Liver (tissue), 9 donors: ENCODE results near the gene PCCB. TPM values are rescaled to one million over a fixed set of nuclear protein-coding genes. Genes with fewer than 3 reads are reported as not detected.

ENCODE experiments used
- DNase-seq: peaks from one replicate; pipeline ENCODE4 v3.0.0-alpha.2; 2017; ENCODE audit warnings: low spot score
- H3K27ac ChIP-seq, 2 donors: one replicate each; pipeline ENCODE4 v1.7.0; 2013; ENCODE audit warnings: inconsistent platforms in 2 of 2, low read length in 2 of 2, control low read depth in 1 of 2, low read depth in 1 of 2, mild to moderate bottlenecking in 1 of 2
- H3K27me3 ChIP-seq, 4 donors: one replicate each; pipeline versions ENCODE4 v1.6.1 to v1.7.0; 2013; ENCODE audit warnings: low read length in 3 of 4, inconsistent platforms in 1 of 4, mild to moderate bottlenecking in 1 of 4, moderate library complexity in 1 of 4; ENCODE audit not compliant: control insufficient read depth in 4 of 4, insufficient read depth in 4 of 4
- H3K36me3 ChIP-seq, 4 donors: one replicate each; pipeline versions ENCODE4 v1.6.1 to v1.7.0; 2013; ENCODE audit warnings: low read length in 3 of 4, mild to moderate bottlenecking in 3 of 4, low read depth in 1 of 4, moderate library complexity in 1 of 4; ENCODE audit not compliant: control insufficient read depth in 4 of 4, insufficient read depth in 3 of 4
- H3K4me1 ChIP-seq, 4 donors: one replicate each; pipeline versions ENCODE4 v1.6.1 to v1.7.0; 2013; ENCODE audit warnings: low read length in 3 of 4, mild to moderate bottlenecking in 3 of 4, moderate library complexity in 1 of 4; ENCODE audit not compliant: control insufficient read depth in 4 of 4, insufficient read depth in 4 of 4
- H3K4me3 ChIP-seq, 3 donors: one replicate each; pipeline versions ENCODE4 v1.6.1 to v1.7.0; 2013; ENCODE audit warnings: low read length in 3 of 3, control low read depth in 1 of 3, low read depth in 1 of 3, mild to moderate bottlenecking in 1 of 3
- H3K9ac ChIP-seq, 2 donors: one replicate each; pipeline ENCODE4 v1.7.0; 2013; ENCODE audit warnings: low read length in 2 of 2, mild to moderate bottlenecking in 2 of 2, moderate library complexity in 2 of 2, control low read depth in 1 of 2, low read depth in 1 of 2
- H3K9me3 ChIP-seq, 4 donors: one replicate each; pipeline versions ENCODE4 v1.6.1 to v1.7.0; 2013; ENCODE audit warnings: low read length in 3 of 4; ENCODE audit not compliant: control insufficient read depth in 4 of 4
- EGR1 ChIP-seq, 2 donors: IDR thresholded peaks; 2 replicates each; pipeline ENCODE4 v1.6.1; 2016 to 2018; ENCODE audit warnings: antibody characterized with exemption in 2 of 2, low read depth in 2 of 2
- FOXA1 ChIP-seq: IDR thresholded peaks from 2 replicates; pipeline ENCODE4 v1.6.1; 2016; ENCODE audit warnings: antibody characterized with exemption
- FOXA2 ChIP-seq: IDR thresholded peaks from 2 replicates; pipeline ENCODE4 v1.6.1; 2016; ENCODE audit warnings: antibody characterized with exemption
- GABPA ChIP-seq, 2 donors: IDR thresholded peaks in 1 of 2; conservative IDR thresholded peaks in 1 of 2; 2 replicates each; pipeline ENCODE4 v1.6.1; 2016; ENCODE audit warnings: antibody characterized with exemption in 2 of 2, mild to moderate bottlenecking in 1 of 2, moderate library complexity in 1 of 2
- HNF4A ChIP-seq, 2 donors: conservative IDR thresholded peaks; 2 replicates each; pipeline ENCODE4 v1.6.1; 2016; ENCODE audit warnings: antibody characterized with exemption in 2 of 2, mild to moderate bottlenecking in 2 of 2
- HNF4G ChIP-seq: IDR thresholded peaks from 2 replicates; pipeline ENCODE4 v1.6.1; 2016; ENCODE audit warnings: antibody characterized with exemption
- JUND ChIP-seq, 2 donors: IDR thresholded peaks; 2 replicates each; pipeline ENCODE4 v1.6.1; 2016; ENCODE audit warnings: antibody characterized with exemption in 2 of 2
- NR2F2 ChIP-seq: IDR thresholded peaks from 2 replicates; pipeline ENCODE4 v1.6.1; 2016; ENCODE audit warnings: antibody characterized with exemption
- RAD21 ChIP-seq, 2 donors: IDR thresholded peaks; 2 replicates each; pipeline ENCODE4 v1.6.1; 2016; ENCODE audit warnings: antibody characterized with exemption in 2 of 2, mild to moderate bottlenecking in 2 of 2
- RXRA ChIP-seq, 2 donors: IDR thresholded peaks; 2 replicates each; pipeline ENCODE4 v1.6.1; 2017 to 2018; ENCODE audit warnings: antibody characterized with exemption in 2 of 2, mild to moderate bottlenecking in 1 of 2
- SP1 ChIP-seq: IDR thresholded peaks from 2 replicates; pipeline ENCODE4 v1.6.1; 2018; ENCODE audit warnings: antibody characterized with exemption, mild to moderate bottlenecking
- TAF1 ChIP-seq: conservative IDR thresholded peaks from 2 replicates; pipeline ENCODE4 v1.6.1; 2016; ENCODE audit warnings: antibody characterized with exemption, mild to moderate bottlenecking
- YY1 ChIP-seq: IDR thresholded peaks from 2 replicates; pipeline ENCODE4 v1.6.1; 2016; ENCODE audit warnings: antibody characterized with exemption, mild to moderate bottlenecking
- WGBS: extraction: QIAGEN DNeasy Blood & Tissue Kit; methylation state at CpG from one replicate; pipeline ENCODE4 v1.1.7; 2013; 5-methylcytosine and 5-hydroxymethylcytosine counted together
- polyA plus RNA-seq, 2 donors: library from polyadenylated mRNA; stranded (reverse) in 1 of 2; unstranded in 1 of 2; fragments of 200-250 nt in 1 of 2; fragments of >200 nt in 1 of 2; fragmentation: Nextera tagmentation in 1 of 2; extraction: Ambion mirVana in 1 of 2; gene quantifications; one replicate each; pipeline versions ENCODE4 v1.2.1 to v1.2.3, GENCODE V29; 2013 to 2015
- total RNA-seq, 2 donors: library from RNA; depleted of rRNA; stranded (reverse); fragments of >200 nt; gene quantifications; one replicate each; pipeline ENCODE4 v1.2.3, GENCODE V29; 2014
- TF ChIP-seq, protein P1 (sequence below): IDR thresholded peaks from 2 replicates; pipeline ENCODE4 v1.6.1; 2016; ENCODE audit warnings: antibody characterized with exemption, mild to moderate bottlenecking
- TF ChIP-seq, protein P2 (sequence below): IDR thresholded peaks from 2 replicates; pipeline ENCODE4 v1.6.1; 2016; ENCODE audit warnings: antibody characterized with exemption
- TF ChIP-seq, protein P3 (sequence below): fragments of 150-350 bp; IDR thresholded peaks from 2 replicates; pipeline ENCODE4 v1.5.1; 2017; ENCODE audit warnings: improper control_type of control experiment, low read depth, low read length; ENCODE audit not compliant: missing input control
- TF ChIP-seq, protein P4 (sequence below): IDR thresholded peaks from 2 replicates; pipeline ENCODE4 v1.6.1; 2016; ENCODE audit warnings: antibody characterized with exemption
- TF ChIP-seq, protein P5 (sequence below): IDR thresholded peaks from 2 replicates; pipeline ENCODE4 v1.6.1; 2016; ENCODE audit warnings: antibody characterized with exemption
- donor health status: healthy.
- donor health status: healthy.
- donor health status: healthy.
- donor health status: healthy.
- donor health status: healthy.

The PCCB gene
- total and polyA plus RNA-seq, 4 donors = 72.8 to 120 (median 95.0) TPM

DNA sequence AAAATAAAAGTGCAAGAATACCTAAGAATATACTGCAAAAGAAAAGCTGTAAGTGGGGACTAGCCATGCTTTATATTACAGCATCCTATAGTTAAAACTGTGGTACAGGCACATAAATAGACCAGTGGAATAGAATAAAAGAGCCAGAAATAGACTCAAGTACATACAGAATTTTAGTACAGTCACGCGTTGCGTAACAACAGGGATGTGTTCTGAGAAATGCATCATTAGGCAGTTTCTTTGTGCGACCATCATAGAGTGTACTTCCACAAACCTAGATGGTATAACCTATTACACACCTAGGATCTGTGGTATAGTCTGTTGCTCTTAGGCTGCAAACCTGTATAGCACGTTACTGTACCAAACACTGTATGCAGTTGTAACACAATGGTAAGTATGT is 61.8 kb downstream of the PCCB start:
- Histone ChIP-seq H3K9ac (no peak overlapping the region), H3K9me3 (peaks cover 0 to under 1% (median 0%) of the 10 kb centered on the region in 4 donors), H3K27me3 (no peaks in the 10 kb centered on the region), H3K27ac (no peak overlapping the region), H3K4me3 (no peak overlapping the region), H3K36me3 (peaks cover 0 to 3% (median 1%) of the 10 kb centered on the region in 4 donors), H3K4me1 (no peaks in the 10 kb centered on the region)
- DNase-seq = no peak
- 99% methylated on average over 5 of the region's 5 CpGs for WGBS
- TF ChIP-seq SP1 (no peak), FOXA1 (no peak)
- TF ChIP-seq, protein P1, sequence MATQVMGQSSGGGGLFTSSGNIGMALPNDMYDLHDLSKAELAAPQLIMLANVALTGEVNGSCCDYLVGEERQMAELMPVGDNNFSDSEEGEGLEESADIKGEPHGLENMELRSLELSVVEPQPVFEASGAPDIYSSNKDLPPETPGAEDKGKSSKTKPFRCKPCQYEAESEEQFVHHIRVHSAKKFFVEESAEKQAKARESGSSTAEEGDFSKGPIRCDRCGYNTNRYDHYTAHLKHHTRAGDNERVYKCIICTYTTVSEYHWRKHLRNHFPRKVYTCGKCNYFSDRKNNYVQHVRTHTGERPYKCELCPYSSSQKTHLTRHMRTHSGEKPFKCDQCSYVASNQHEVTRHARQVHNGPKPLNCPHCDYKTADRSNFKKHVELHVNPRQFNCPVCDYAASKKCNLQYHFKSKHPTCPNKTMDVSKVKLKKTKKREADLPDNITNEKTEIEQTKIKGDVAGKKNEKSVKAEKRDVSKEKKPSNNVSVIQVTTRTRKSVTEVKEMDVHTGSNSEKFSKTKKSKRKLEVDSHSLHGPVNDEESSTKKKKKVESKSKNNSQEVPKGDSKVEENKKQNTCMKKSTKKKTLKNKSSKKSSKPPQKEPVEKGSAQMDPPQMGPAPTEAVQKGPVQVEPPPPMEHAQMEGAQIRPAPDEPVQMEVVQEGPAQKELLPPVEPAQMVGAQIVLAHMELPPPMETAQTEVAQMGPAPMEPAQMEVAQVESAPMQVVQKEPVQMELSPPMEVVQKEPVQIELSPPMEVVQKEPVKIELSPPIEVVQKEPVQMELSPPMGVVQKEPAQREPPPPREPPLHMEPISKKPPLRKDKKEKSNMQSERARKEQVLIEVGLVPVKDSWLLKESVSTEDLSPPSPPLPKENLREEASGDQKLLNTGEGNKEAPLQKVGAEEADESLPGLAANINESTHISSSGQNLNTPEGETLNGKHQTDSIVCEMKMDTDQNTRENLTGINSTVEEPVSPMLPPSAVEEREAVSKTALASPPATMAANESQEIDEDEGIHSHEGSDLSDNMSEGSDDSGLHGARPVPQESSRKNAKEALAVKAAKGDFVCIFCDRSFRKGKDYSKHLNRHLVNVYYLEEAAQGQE = no peak
- TF ChIP-seq, protein P2, sequence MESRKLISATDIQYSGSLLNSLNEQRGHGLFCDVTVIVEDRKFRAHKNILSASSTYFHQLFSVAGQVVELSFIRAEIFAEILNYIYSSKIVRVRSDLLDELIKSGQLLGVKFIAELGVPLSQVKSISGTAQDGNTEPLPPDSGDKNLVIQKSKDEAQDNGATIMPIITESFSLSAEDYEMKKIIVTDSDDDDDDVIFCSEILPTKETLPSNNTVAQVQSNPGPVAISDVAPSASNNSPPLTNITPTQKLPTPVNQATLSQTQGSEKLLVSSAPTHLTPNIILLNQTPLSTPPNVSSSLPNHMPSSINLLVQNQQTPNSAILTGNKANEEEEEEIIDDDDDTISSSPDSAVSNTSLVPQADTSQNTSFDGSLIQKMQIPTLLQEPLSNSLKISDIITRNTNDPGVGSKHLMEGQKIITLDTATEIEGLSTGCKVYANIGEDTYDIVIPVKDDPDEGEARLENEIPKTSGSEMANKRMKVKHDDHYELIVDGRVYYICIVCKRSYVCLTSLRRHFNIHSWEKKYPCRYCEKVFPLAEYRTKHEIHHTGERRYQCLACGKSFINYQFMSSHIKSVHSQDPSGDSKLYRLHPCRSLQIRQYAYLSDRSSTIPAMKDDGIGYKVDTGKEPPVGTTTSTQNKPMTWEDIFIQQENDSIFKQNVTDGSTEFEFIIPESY = no peak

DNA sequence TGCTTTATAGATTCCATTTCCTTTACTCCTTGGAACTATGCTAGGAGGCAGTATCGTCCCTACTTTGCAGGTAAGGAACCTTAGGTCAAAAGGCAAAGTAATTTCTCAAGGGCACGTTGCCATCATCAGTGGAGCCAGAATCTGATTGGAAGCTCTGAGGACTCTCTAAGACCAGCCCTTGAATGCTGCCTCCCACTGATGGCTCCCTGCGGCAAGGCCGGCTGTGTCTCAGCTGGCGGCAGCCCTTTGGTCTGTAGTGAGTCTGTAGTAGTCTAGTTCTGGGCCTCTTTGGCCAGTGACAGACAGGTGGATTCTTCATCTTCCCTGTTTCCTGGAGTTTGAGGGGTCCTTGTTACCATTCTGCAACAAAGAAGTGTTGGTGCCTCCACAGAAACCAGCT is 76.2 kb downstream of the PCCB start:
- Histone ChIP-seq H3K9me3 (peaks cover 0 to 8% (median 3%) of the 10 kb centered on the region in 4 donors), H3K4me3 (no peak overlapping the region), H3K4me1 (no peaks in the 10 kb centered on the region), H3K27me3 (no peaks in the 10 kb centered on the region), H3K9ac (no peak overlapping the region), H3K36me3 (peaks cover 8 to 46% (median 29%) of the 10 kb centered on the region in 4 donors), H3K27ac (no peak overlapping the region)
- TF ChIP-seq HNF4A (conservative IDR thresholded peaks at IDR 0.05) (no peak), FOXA2 (no peak), RAD21 (IDR thresholded peaks at IDR 0.05) (no peak), NR2F2 (no peak), HNF4G (no peak), SP1 (no peak), JUND (IDR thresholded peaks at IDR 0.05) (no peak), YY1 (no peak), FOXA1 (no peak), GABPA (IDR thresholded peaks at IDR 0.05 in 1 of 2, conservative IDR thresholded peaks at IDR 0.05 in 1 of 2) (no peak), RXRA (IDR thresholded peaks at IDR 0.05) (no peak), EGR1 (IDR thresholded peaks at IDR 0.05; ENCODE audit: low read depth in 2 of 2) (no peak), TAF1 (no peak)
- TF ChIP-seq, protein P2 = no peak
- TF ChIP-seq, protein P1 = no peak
- TF ChIP-seq, protein P3, sequence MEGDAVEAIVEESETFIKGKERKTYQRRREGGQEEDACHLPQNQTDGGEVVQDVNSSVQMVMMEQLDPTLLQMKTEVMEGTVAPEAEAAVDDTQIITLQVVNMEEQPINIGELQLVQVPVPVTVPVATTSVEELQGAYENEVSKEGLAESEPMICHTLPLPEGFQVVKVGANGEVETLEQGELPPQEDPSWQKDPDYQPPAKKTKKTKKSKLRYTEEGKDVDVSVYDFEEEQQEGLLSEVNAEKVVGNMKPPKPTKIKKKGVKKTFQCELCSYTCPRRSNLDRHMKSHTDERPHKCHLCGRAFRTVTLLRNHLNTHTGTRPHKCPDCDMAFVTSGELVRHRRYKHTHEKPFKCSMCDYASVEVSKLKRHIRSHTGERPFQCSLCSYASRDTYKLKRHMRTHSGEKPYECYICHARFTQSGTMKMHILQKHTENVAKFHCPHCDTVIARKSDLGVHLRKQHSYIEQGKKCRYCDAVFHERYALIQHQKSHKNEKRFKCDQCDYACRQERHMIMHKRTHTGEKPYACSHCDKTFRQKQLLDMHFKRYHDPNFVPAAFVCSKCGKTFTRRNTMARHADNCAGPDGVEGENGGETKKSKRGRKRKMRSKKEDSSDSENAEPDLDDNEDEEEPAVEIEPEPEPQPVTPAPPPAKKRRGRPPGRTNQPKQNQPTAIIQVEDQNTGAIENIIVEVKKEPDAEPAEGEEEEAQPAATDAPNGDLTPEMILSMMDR = no peak
- TF ChIP-seq, protein P4, sequence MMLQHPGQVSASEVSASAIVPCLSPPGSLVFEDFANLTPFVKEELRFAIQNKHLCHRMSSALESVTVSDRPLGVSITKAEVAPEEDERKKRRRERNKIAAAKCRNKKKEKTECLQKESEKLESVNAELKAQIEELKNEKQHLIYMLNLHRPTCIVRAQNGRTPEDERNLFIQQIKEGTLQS = no peak
- TF ChIP-seq, protein P5, sequence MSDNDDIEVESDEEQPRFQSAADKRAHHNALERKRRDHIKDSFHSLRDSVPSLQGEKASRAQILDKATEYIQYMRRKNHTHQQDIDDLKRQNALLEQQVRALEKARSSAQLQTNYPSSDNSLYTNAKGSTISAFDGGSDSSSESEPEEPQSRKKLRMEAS = no peak
- no peak for DNase-seq
- WGBS = 99% methylated on average over 5 of the region's 5 CpGs
